Transverse colon (tissue), 4 donors: ENCODE data around the gene CPNE7. TPM values are rescaled to one million over a fixed set of nuclear protein-coding genes. Genes with fewer than 3 reads are reported as not detected.

Experiments used
- DNase-seq: peaks from one replicate; pipeline ENCODE4 v3.0.0-alpha.2; 2019
- H3K27ac ChIP-seq, 4 donors: fragments of 200-600 bp; sonication (generic); 2 replicates each; pipeline ENCODE4 v1.5.1; 2016 to 2018; ENCODE audit warnings: inconsistent platforms in 4 of 4
- H3K27me3 ChIP-seq: fragments of 200-600 bp; sonication (generic); 2 replicates; pipeline ENCODE4 v1.5.1; 2017; ENCODE audit warnings: inconsistent platforms
- H3K36me3 ChIP-seq, 4 donors: fragments of 200-600 bp; sonication (generic); 2 replicates each; pipeline ENCODE4 v1.5.1; 2017 to 2019; ENCODE audit warnings: inconsistent platforms in 4 of 4
- H3K4me1 ChIP-seq, 4 donors: fragments of 200-600 bp; sonication (generic); 2 replicates each; pipeline ENCODE4 v1.5.1; 2017 to 2020; ENCODE audit warnings: inconsistent platforms in 4 of 4
- H3K4me3 ChIP-seq, 4 donors: fragments of 200-600 bp; sonication (generic); 1 replicate in 1 of 4; 2 replicates in 3 of 4; pipeline versions ENCODE4 v1.5.1 to v1.6.1; 2017 to 2019; ENCODE audit warnings: inconsistent platforms in 4 of 4
- H3K9me3 ChIP-seq, 2 donors: fragments of 200-600 bp; sonication (generic); 2 replicates each; pipeline ENCODE4 v1.5.1; 2017 to 2019; ENCODE audit warnings: inconsistent platforms in 2 of 2
- EP300 ChIP-seq: sonication (generic); formaldehyde crosslinking; IDR thresholded peaks from one replicate; pipeline ENCODE4 v1.6.1; 2017; ENCODE audit warnings: antibody characterized with exemption, low read depth
- POLR2A ChIP-seq: fragments of 450-650 bp; IDR thresholded peaks from one replicate; pipeline ENCODE4 v1.6.1; 2016; ENCODE audit warnings: antibody characterized with exemption, mild to moderate bottlenecking, moderate library complexity
- POLR2AphosphoS5 ChIP-seq, 3 donors: sonication (generic); formaldehyde crosslinking; IDR thresholded peaks; one replicate each; pipeline ENCODE4 v1.6.1; 2016; ENCODE audit warnings: antibody characterized with exemption in 3 of 3
- WGBS, 2 donors: methylation state at CpG; one replicate each; pipeline ENCODE4 v1.1.5; 2018; ENCODE audit warnings: low coverage in 1 of 2; 5-methylcytosine and 5-hydroxymethylcytosine counted together
- in situ Hi-C, 4 donors: fragments of 200-750 bp; cut with MboI; loops; one replicate each; pipeline versions ENCODE4 v1.15.0 to v1.15.1; 2017; ENCODE audit warnings: low sequenced_read_pairs in 3 of 4, low pct_ligation_motif_present in 1 of 4, low pct_unique_long_range_greater_than_20kb in 1 of 4
- intact Hi-C: fragments of 100-400 bp; cut with DNase I; formaldehyde crosslinking; loops from one replicate; pipeline ENCODE4 v1.15.1; 2023; ENCODE audit warnings: low total_unique reads
- total RNA-seq, 4 donors: library from RNA; depleted of rRNA; stranded (reverse); fragments of >200 nt; gene quantifications; one replicate each; pipeline ENCODE4 v1.1.0, GENCODE V29; 2016
- TF ChIP-seq, protein P1 (sequence below), 5 experiments: fragments of 200-600 bp in 3 of 5; fragments of 450-650 bp in 2 of 5; sonication (generic) in 3 of 5; IDR thresholded peaks; 1 replicate in 2 of 5; 2 replicates in 3 of 5; pipeline ENCODE4 v1.5.1; 2016 to 2017; ENCODE audit warnings: antibody characterized with exemption in 5 of 5, inconsistent platforms in 3 of 5, mild to moderate bottlenecking in 2 of 5, moderate library complexity in 1 of 5

The CPNE7 gene
- total RNA-seq, 4 donors from 2014 or later = 0.41 to 5.0 (median 0.79) TPM; not detected in 1

- Histone ChIP-seq H3K36me3 (peaks cover 0 to 31% (median 14%) of the 10 kb centered on the region in 4 donors), H3K27ac (no peak overlapping the region), H3K4me3 (no peak overlapping the region), H3K27me3 (no peaks in the 10 kb centered on the region), H3K4me1 (peaks cover 0 to 5% (median under 1%) of the 10 kb centered on the region in 4 donors), H3K9me3 (no peaks in the 10 kb centered on the region)
- DNase-seq = no peak
- TF ChIP-seq, protein P1, sequence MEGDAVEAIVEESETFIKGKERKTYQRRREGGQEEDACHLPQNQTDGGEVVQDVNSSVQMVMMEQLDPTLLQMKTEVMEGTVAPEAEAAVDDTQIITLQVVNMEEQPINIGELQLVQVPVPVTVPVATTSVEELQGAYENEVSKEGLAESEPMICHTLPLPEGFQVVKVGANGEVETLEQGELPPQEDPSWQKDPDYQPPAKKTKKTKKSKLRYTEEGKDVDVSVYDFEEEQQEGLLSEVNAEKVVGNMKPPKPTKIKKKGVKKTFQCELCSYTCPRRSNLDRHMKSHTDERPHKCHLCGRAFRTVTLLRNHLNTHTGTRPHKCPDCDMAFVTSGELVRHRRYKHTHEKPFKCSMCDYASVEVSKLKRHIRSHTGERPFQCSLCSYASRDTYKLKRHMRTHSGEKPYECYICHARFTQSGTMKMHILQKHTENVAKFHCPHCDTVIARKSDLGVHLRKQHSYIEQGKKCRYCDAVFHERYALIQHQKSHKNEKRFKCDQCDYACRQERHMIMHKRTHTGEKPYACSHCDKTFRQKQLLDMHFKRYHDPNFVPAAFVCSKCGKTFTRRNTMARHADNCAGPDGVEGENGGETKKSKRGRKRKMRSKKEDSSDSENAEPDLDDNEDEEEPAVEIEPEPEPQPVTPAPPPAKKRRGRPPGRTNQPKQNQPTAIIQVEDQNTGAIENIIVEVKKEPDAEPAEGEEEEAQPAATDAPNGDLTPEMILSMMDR (IDR thresholded peaks at IDR 0.05) = no peak
- TF ChIP-seq POLR2A = no peak
- no peak for TF ChIP-seq EP300
- TF ChIP-seq POLR2AphosphoS5 (IDR thresholded peaks at IDR 0.05) = no peak
- WGBS, 2 donors = 95% methylated on average over 15 of the region's 18 CpGs; no CpG with 5 or more reads in 1 of the 2 donors
- intact Hi-C loops (no loop called here), in situ Hi-C loops (no loop called here)
Measured at GRCh38 chr16:89553733-89554132, 21.8 kb upstream of the CPNE7 start.

- H3K4me3 ChIP-seq = no peak overlapping the region
- no peaks in the 10 kb centered on the region for H3K9me3 ChIP-seq
- peaks cover under 1 to 11% (median 5%) of the 10 kb centered on the region in 4 donors for H3K4me1 ChIP-seq
- no peak for DNase-seq
- H3K27me3 ChIP-seq = no peaks in the 10 kb centered on the region
- H3K27ac ChIP-seq = no peak overlapping the region
- WGBS, 2 donors = 92% methylated on average over 12 of the region's 12 CpGs; no CpG with 5 or more reads in 1 of the 2 donors
- peaks cover 0 to 25% (median 11%) of the 10 kb centered on the region in 4 donors for H3K36me3 ChIP-seq
- intact Hi-C loops (no loop called here), in situ Hi-C loops (no loop called here)
- TF ChIP-seq EP300 (no peak), POLR2A (no peak), POLR2AphosphoS5 (IDR thresholded peaks at IDR 0.05) (no peak)
Measured at GRCh38 chr16:89554343-89554742, 21.2 kb upstream of the CPNE7 start.

GRCh38 chr16:89555265-89555664, 20.3 kb upstream of the CPNE7 start:
- peaks cover 0 to 20% (median 9%) of the 10 kb centered on the region in 4 donors for H3K36me3 ChIP-seq
- H3K27me3 ChIP-seq = no peaks in the 10 kb centered on the region
- TF ChIP-seq POLR2A = no peak
- no peak overlapping the region for H3K4me3 ChIP-seq
- no peaks in the 10 kb centered on the region for H3K9me3 ChIP-seq
- H3K4me1 ChIP-seq = peaks cover 6 to 18% (median 10%) of the 10 kb centered on the region in 4 donors
- no peak overlapping the region for H3K27ac ChIP-seq
- 97% methylated on average over 16 of the region's 16 CpGs; no CpG with 5 or more reads in 1 of the 2 donors for WGBS, 2 donors
- in situ Hi-C loops = no loop called here
- no peak for DNase-seq
- intact Hi-C loops = no loop called here

DNA sequence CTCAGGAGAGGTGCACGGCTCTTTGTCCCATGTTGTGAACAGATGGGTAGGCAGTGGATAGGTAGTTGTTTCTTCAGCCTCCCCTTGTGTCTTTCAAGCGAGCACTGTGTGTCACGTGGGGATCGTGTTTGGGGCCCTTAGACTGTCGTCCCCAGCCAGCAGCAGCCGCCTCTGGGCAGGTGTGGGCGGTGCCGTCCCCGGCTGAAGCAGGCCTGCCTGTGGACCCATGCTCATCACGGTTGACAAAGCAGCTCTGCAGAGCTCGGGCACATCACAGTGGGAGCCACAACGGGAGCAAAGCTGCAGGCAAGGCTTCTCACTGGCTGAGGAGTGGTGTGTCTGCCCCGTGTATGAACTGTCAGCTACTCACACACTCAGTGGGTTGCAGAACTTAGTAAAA, 19.8 kb upstream of the CPNE7 start:
- no peaks in the 10 kb centered on the region for H3K27me3 ChIP-seq
- TF ChIP-seq EP300 = no peak
- TF ChIP-seq POLR2A = no peak
- TF ChIP-seq POLR2AphosphoS5 (IDR thresholded peaks at IDR 0.05) = no peak
- TF ChIP-seq, protein P1 (IDR thresholded peaks at IDR 0.05) = no peak
- peaks cover 0 to 20% (median 9%) of the 10 kb centered on the region in 4 donors for H3K36me3 ChIP-seq
- no peaks in the 10 kb centered on the region for H3K9me3 ChIP-seq
- in situ Hi-C loops (no loop called here), intact Hi-C loops (no loop called here)
- H3K27ac ChIP-seq = no peak overlapping the region
- no peak overlapping the region for H3K4me3 ChIP-seq
- DNase-seq = no peak
- 95% methylated on average over 13 of the region's 13 CpGs; no CpG with 5 or more reads in 1 of the 2 donors for WGBS, 2 donors
- H3K4me1 ChIP-seq = peaks cover 6 to 18% (median 10%) of the 10 kb centered on the region in 4 donors

GRCh38 chr16:89556750-89557689, 18.5 kb upstream of the CPNE7 start:
- in situ Hi-C loops = no loop called here
- H3K36me3 ChIP-seq = peaks cover 0 to 21% (median 6%) of the 10 kb centered on the region in 4 donors
- TF ChIP-seq POLR2A = no peak
- TF ChIP-seq EP300 = no peak
- peak in 1 of 3 donors; percentile 8 for TF ChIP-seq POLR2AphosphoS5 (IDR thresholded peaks at IDR 0.05)
- TF ChIP-seq, protein P1 (IDR thresholded peaks at IDR 0.05) = peak; percentile 65 to 81 (median 77)
- no peaks in the 10 kb centered on the region for H3K27me3 ChIP-seq
- 72 to 80% methylated on average over 2 to 34 of the region's 34 CpGs for WGBS, 2 donors
- no peak overlapping the region for H3K27ac ChIP-seq
- DNase-seq = peak; percentile 83
- H3K9me3 ChIP-seq = no peaks in the 10 kb centered on the region
- H3K4me3 ChIP-seq = no peak overlapping the region
- intact Hi-C loops = no loop called here
- H3K4me1 ChIP-seq = peaks cover 15 to 29% (median 20%) of the 10 kb centered on the region in 4 donors
